GM18873 (cell line): ENCODE results near the gene LIFR.

Experiments
- ATAC-seq: cut with Tn5 transposase; IDR thresholded peaks from one replicate; pipeline ENCODE4 v1.9.1; 2021; ENCODE audit warnings: mild to moderate bottlenecking, moderate library complexity, moderate number of reproducible peaks; ENCODE audit not compliant: unreplicated experiment, low FRiP score

The LIFR gene

DNA sequence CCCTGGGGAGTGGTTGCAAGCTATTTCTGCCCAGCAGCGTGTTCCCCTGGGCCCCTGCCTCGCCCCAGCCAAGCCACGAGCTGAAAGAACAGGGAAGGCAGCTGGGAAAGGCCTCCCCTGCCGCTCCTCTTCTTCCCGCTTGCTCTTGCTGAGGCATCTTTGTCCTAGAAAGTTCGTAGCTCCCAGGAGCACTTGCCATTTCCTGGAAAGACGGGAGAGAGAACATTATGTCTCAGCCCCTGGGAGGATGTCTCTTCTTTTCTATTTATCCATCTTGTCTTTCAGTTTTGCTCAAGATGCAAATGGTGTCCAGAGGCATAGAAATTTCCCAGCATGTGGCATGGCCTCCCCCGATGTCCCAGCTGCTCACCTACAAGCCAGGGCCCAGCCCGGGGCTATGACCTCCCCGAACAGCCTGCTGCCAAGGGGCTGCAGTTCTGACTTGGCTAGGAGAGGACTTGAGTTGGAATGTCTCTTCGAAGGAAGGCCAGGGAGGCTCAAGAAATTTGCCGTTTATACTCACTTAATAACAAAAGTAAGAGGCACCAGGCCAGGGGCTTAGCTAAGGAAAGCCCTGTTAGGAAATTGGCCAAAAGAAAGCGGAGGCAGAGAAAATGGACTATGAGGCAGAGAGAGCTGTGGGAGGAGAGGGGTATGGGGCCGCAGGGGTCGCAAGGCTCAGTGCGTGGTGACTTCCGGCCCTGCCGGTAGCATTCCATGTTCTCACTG is 87.3 kb downstream of the LIFR start:
- ATAC-seq = no peak

DNA sequence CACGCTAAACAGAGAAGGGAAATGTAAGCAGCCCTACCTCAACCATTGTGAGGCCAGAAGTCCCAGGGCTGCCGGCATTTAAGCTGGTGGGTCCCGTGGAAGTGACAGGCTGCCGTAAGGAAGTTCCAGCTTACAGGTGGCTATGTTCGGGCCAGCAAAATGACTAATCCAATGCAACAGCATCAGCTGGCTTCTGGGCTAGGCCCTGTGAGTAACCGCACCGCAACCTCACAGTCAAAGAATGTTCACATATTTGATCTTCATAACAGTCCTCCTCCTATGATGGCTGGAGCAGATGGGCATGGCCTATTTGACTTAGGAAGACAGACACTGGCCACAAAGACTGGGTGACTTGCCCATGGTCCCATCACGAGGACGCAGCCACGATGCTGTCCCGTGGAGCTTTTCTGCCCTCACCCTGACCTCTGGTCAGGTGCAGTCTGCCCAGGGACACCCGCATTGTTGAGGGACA is 88.2 kb downstream of the LIFR start:
- no peak for ATAC-seq

DNA sequence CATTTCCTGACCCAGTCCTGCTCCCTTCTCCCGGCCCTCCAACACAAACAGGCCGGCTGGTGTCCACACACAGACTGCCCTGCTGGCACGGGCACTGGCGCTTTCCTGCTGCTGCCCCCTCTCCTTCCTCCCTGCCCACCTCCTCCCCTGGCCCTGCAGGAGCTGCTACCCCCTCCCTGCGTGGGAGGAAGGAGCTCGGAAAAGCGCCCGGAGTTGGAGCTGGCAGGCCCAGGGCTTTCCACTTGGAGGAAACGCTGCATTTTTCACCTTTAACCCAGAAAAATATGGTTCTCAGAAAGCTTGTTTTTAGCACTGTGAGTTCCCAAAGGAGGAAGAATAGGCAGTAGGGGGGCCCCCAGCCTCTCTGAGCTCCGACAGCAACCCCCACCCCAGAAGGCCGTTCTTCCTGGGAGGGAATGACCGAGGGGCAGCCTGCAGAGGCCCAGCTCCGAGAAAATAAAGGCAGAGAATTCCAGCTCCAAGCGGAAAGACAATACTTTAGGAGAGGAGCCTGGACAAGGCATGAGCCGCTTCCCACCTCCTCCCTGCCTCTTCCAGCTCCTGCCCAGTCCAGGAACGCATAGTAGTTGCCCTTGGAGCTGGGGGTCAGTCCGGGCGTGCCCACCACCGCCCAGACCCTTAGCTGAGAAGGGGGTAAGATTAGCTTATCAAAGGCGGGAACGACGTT is 88.9 kb downstream of the LIFR start:
- ATAC-seq = no peak

DNA sequence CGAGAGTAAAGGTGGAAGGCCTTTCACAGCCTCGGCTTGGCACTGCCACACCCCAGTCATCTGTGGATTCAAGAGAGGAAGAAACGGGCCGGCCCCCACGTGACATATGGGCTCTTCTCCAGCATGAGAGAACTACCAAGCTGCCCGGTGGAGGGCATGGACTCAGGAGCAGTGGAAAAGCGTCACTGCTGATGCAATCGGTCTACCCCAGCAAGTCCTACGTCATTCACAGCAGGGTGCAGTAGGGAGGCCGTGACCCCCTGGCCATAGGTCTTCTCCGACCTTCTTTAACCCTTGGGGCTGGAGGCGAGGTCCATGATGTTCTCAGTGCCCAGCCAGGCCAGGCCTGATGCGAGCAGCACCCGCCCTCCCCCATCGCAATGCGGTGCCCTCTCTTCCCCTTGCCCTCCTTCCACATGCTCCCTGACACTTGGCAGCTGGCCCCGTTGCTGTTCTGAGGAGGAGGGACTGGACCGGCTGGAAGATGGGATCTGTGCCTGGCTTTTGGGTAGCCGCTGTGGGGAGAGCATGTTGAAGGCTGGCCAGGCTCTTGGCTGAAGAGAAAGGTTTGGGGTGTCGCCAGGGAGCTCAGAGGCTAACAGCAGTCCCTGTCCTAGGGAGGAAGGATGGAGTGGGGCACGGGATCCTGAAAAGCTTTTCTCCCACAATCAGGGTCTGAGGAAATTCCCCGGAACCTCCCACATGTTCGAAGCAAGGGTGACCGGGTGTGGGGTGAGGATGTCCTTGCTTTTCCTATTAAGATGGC is 89.8 kb downstream of the LIFR start:
- no peak for ATAC-seq

DNA sequence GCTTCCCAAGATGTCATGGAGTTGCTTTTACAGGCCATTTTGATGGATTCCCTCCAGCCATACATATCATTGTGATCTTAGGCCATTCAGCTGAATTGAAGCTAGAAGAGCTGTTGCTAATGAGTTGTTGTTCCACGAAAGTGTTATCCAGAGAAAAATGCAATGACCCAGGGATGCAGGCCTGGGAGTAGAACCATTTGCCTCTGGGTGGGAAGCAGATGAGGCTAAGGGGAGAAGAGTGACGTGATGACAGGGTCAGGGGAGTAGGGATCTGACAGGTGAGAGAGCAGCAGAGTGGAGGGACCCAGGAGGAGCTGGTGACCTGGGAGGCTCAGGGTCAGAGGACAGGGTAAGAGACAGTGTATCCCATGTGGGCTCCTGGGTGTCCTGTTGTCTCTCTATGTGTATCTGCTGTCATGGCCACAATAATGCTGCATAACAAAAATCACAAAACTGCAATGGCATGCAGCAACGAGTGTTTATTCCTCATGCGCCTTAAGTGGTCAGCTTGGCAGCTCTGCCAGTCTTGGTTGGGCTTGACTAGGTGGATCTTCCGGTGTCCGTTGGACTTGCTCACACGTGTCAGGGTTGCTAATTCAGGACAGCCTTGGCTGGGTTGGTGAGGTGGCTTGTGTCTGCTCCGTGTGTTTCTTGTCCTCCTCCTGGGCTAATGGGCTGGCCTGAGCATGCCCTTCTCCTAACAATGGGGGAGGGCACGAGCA is 90.6 kb downstream of the LIFR start:
- ATAC-seq = no peak

DNA sequence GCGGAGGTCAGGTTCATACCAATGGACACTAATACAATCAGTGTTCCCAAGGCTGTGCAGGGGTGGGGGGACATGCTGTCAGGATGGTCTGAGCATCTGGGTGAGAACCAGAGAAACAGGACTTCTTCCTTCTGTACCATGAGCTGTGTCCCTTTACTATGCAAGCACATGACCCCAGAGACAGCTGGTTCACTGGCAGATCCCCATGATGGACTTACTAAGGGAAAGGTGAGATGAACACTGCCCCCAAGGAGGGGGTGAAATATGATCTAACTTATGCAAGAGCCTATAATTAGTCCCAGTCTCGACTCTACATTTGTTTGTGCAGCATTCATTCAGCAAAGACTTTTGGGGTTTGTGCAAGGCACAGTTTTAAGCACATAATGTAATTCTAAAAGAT is 91.4 kb downstream of the LIFR start:
- ATAC-seq = no peak

DNA sequence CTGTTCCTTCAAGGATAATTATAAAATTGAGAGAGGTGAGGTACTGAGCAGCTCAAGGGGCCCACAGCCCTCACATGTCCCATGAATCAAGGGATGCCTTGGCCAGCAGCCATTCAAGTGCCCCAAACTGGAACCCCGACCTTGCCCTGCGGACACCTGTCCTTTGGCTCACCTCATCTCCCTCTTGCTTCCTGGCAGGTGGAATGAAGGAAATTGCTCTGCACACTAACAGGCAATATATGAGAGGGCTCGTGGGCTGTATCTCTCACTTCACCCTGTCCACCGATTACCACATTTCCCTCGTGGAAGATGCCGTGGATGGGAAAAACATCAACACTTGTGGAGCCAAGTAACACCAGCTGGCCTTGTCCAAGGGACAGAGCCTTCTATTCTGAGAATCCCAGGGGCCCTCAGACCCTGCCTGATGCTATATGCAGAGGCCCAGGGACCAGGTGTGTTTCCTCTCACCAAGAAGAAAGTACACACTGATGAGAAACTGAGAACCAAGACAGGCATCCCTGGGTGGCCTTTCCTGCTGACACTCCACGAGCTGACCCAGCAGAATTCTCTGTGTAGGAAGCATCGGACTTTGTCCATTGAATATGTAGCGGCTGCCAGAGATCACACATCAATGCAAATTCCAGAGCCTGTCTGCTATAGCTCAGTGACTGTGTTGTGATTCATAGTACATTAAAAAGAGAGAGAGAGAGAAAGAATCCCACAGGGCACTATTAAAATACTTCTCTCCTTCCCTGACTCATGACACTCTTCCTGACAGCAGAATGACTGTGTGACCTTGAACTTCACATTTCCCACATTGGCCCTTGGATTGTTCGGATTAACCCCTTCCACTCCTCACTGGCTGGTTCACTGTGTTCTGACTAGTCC is 92.6 kb downstream of the LIFR start:
- no peak for ATAC-seq

DNA sequence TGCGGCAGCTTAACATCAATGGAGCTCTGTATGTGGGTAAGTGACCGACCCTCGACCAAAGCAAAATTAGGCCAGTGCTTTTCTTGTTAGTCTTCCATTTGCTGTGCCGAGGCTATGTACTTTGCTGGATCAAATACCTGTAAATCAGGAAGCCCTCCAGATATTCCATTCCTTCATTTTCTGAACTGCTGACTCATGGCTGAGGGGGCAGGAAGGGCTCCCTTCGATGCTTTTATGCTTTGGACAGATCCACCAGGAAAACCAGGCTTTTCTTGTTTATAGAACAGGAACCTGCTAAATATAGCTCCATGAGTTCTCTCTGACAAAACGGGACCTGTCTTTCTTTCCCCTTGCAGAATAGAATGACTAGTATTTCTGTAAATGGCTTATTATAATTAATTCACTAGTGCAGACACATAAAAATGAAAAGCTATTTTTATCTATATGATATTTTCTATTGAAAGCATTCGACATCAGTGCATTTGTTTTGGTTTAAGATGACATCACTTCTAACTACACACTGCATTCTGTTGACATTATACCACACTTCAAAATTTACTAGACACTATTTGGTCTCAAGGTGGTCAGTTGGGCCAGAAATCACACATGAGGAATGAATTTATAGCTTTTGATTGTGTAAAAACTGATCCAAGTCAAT is 93.3 kb downstream of the LIFR start:
- ATAC-seq = no peak

DNA sequence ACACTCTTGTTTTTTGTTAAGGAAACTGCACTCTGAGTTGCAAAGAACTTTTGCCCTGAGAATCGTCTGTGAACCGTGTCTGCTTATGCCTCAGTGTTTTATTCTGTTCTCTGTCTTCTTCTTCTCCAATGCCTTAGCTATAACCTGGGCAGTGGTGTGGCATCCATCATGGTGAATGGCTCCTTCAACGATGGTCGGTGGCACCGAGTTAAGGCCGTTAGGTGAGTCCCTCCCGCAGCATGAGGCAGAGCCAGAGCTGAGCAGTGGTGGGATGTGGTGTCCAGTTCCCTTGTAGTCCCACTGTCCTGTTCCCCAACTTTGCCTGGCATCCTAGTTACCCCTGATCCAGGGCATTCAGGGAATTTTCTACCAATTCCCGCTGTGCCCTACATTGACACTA is 98.3 kb downstream of the LIFR start:
- no peak for ATAC-seq

DNA sequence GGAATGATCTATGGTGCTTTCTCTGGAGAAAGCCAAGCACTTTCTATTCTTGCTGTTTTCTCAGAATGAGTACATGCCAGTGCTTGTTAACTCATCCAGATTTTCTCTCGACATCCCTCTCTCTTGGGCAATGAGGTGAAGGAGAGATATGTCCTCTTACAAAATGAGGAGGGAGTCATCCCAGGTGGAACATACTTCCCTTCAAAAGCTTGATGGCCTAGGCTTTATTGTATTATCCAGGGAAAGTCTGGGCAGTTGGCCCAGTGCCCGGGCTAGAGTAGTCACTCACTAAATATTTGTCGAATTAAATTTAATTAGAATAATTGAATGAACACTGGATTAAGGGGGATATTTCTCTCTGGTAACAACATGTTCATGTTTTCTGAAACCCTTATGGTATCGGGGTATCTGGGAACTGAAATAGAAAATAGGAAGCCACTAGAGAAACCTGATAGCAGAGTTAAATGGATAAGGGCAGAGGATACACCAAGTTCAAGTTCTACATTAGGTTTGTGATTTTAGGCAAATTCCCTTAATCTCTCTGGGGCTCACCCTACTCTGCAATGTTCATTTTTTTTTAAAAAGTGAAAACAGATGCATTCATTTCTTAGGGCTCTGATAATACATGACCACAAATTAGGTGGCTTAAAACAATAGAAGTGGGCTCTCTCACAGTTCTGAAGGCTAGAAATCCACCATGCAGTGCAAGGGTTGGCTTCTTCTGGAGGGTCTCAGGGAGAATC is 99.6 kb downstream of the LIFR start:
- ATAC-seq = no peak

DNA sequence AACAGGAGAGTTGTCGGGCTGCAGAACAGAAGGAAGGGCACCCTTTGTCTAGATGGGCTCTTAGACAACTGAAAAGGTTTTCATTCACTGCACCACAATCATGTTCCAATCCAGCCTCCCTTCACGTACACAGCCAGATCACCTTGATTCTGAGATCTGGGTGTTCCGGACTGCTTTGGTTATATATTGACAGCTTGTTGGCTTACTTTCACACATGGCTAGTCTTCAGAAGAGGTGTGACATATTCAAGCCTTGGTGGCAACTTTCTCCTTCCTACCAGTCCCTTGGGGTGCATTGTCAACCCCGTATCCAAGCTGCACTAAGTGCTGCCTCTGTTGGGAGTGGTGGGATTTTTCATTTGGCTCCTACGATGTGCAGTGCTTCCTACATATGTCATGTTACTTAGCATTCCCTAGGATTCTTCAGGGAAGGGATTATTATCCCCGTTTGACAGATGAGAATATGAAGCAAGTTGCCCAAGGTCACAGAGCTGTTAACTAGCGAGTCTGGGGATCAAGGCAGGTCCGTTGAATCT is 100.6 kb downstream of the LIFR start:
- ATAC-seq = peak; percentile 48

DNA sequence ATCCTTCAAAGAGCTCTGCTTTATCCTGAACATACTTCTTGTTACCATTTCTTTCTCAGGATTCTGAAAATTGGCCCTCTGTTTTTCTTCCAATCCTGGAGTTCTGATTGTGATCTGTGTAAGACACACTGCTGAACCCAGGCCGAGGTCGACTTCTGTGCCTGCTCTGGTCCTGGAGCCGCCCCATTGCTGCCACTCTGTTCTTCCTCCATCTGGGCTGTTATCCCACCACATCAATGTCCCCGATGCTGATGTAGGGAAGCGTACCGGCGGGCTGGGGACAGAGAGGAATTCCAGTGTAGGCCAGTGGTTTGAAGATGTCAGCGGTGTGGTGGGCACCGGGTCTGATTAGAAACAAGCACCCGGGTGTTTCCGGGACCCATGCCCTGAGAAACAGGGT is 102.5 kb downstream of the LIFR start:
- ATAC-seq = no peak

DNA sequence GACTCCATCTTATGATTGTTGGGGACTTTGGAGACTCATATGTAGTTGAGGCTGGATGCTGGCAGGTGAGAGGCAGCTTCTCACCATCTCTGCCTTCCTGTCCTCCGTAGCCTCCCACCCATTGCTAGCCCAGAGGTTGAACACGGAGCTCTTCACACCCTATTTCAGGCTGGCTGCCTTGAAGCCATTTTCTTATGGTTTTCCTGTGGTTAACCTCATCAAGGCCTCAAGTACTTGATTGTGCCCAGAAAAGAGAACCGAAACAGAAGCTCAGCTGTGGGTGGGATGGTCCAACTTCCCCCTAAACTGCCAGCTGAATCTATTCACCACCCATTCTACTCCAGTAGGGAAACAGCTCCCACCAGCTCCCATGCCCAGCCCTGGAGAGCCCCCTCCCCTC is 102.9 kb downstream of the LIFR start:
- ATAC-seq = peak; percentile 97

DNA sequence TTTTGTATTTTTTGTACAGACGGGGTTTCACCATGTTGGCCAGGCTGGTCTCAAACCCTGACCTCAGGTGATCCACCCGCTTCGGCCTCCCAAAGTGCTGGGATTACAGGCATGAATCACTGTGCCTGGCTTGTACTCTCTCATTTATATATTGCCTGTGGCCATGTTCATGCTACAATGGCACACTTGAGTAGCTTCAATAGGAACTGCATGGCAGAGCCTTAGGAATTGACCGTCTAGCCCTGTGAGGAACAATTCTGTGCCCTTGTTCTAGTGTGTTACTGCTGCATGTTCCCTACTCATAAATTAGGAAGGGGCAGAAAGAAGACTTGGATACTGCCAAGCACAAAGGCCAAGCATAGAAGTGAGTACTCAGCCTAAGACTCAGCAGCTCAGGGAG is 104.2 kb downstream of the LIFR start:
- ATAC-seq = no peak

DNA sequence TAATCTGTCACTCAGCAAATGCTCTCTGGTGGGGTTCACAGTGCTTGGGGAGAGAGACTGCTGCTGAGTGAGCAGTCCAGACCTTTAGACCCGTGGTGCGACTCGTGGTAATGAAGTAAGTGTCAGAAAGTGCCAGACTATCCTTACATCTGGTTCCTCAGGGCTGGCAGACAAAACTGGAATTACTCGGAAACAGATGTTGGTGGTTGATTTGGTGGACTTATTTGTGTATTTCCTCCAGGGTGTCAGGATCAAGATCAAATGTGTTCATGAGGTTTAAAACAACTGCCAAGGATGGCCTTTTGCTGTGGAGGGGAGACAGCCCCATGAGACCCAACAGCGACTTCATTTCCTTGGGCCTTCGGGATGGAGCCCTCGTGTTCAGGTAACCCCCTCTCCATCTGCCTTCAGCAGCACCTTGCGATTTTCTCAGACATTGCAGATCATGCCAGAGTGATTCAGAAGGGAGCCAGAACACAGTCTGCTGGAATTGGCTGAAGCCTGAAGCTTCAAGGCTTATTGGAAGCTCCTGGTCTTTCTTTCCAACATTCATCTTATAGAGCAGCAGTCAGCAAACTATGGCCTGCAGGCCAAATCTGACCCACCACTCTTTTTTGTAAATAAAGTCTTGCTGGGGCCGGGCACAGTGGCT is 105.2 kb downstream of the LIFR start:
- no peak for ATAC-seq

DNA sequence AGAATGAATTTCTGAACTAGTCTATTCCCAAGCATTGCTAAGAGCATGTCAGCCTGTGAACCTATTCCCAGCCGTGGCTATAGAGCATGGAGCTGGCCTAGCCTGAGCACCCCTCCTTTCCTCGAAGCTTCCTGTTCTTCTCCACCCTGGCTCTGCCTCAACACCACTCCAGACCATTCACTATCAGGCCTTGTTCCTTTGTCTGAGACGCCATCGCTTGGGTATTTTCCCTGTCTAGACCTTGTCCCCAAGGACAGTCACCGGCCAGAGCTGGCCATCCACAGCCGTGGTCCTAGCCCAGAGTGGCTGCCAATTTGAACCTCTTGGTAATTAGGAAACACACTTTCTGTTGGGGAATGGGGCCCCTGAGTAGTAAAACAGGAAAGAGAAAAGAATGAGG is 105.8 kb downstream of the LIFR start:
- ATAC-seq = no peak

DNA sequence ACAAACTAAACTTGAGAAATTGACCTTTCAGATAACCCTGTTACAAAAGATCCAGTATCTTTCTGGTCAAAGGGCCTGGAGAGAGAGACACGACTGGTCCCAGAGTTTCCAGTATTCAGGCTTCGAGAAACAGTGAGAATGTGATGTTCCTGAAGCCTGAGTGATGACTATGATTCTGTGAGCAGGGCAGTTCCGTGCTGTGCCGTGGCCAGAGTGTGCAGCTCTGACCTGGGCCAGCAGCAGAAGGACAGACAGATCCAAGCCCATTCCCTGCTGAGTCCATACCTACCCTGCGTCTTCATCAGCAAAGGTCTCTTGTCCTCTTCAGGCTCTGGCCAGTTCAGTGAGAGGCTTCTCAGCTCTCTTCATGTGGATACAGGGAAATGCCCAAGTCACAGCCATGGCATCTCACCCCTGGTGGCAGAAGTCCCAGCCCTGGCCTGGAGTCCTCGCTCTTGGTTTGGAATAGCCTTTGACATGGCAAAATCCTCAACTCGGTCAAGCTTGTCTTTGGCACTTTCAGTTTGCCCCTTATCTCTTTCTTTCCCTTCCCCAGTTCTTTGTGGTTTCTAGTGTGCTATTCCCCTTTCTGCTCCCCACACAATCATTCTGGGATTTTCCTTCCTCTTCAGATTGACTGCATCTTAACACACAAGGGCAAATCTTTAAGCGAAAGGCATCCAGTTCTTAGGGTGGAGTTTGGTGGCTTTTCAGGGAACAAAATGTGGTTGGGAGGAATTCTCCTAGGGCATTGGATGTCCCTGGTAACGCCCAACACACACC is 107.7 kb downstream of the LIFR start:
- no peak for ATAC-seq
